ENCODE results near the gene PIAS4. TPM values are rescaled to one million over a fixed set of nuclear protein-coding genes. Genes with fewer than 3 reads are reported as not detected.

PIAS4 gene
- total and polyA plus RNA-seq, 2 of the 13 experiments (the other 11 are each of a cell fraction or from before 2014, with no cell fraction given), result 9.0 to 20.1 TPM

DNA sequence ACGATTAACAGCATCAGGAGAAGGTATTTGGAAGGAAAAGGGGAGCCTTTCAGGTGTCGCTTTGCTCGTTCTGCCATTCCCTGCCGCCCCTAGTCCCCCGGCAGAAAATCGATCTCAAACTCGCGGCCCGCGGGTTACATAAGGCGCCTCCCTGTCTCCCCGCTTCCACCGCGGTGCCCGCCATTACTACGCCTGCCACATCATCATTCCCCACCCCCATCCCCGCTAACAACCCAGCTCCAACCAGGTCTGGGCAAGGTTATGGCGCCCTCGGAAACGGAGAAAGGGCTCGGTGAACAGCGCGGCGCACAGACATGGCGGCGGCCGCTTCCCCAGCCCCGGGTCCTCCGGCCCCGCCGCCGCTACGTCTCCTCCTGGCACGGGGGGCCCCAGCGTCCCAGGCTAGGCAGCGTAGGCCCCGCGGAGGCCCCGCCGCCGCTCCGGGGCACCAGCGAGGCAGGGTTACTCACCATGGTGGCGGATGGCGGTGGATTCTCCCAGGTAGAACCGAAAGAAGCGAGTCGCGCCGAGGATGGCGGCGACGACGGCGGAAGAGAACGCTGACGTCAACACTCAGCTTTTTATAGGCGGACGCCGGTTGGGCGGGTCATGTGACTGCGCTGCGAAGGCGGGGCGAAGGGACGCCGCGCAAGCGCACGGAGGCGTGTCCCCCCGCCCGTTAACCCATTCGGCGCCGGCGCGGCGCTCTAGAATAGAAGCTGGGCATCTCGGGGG lies 22.5 kb upstream of the PIAS4 start, which contains the start of gene EEF2 (continued):
- TF ChIP-seq GLI4 (CRISPR knock-in tag; IDR thresholded peaks at IDR 0.05; ENCODE audit: borderline replicate concordance), result peak; percentile 82; the same call in 1 of the 2 replicates
- no peak for TF ChIP-seq RFX3 (CRISPR knock-in tag; IDR thresholded peaks at IDR 0.05)
- peak; percentile 95 for TF ChIP-seq REL (CRISPR knock-in tag; conservative IDR thresholded peaks at IDR 0.05)
- peak; percentile 91 for TF ChIP-seq ATF7-NPFF (CRISPR knock-in tag; IDR thresholded peaks at IDR 0.05; ENCODE audit: low read depth)
- TF ChIP-seq CBX5 (CRISPR knock-in tag; IDR thresholded peaks at IDR 0.05; ENCODE audit: borderline replicate concordance), result no peak
- TF ChIP-seq ATF1 (CRISPR knock-in tag; IDR thresholded peaks at IDR 0.05), result peak; percentile 73; the same call in 1 of the 2 replicates
- TF ChIP-seq, protein P1, sequence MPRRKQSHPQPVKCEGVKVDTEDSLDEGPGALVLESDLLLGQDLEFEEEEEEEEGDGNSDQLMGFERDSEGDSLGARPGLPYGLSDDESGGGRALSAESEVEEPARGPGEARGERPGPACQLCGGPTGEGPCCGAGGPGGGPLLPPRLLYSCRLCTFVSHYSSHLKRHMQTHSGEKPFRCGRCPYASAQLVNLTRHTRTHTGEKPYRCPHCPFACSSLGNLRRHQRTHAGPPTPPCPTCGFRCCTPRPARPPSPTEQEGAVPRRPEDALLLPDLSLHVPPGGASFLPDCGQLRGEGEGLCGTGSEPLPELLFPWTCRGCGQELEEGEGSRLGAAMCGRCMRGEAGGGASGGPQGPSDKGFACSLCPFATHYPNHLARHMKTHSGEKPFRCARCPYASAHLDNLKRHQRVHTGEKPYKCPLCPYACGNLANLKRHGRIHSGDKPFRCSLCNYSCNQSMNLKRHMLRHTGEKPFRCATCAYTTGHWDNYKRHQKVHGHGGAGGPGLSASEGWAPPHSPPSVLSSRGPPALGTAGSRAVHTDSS (CRISPR knock-in tag; conservative IDR thresholded peaks at IDR 0.05), result 0 out of 2 replicates have a peak, but pooled peaks have one; percentile 64
- peak; percentile 40; the same call in 1 of the 2 replicates for TF ChIP-seq ZBTB21 (CRISPR knock-in tag; IDR thresholded peaks at IDR 0.05)
- peak; percentile 79 for TF ChIP-seq SKI (IDR thresholded peaks at IDR 0.05; ENCODE audit: partially characterized antibody)
- no peak for TF ChIP-seq SOX13 (IDR thresholded peaks at IDR 0.05)
- TF ChIP-seq SOX13 (CRISPR knock-in tag; conservative IDR thresholded peaks at IDR 0.05 in 1 of 2, IDR thresholded peaks at IDR 0.05 in 1 of 2), result peak in 1 of 2 experiments; percentile 88; a peak in 1 of 4 replicates
- 0 out of 2 replicates have a peak, but pooled peaks have one; percentile 29 for TF ChIP-seq ZNF24 (IDR thresholded peaks at IDR 0.05)
- TF ChIP-seq SP140L (CRISPR knock-in tag; IDR thresholded peaks at IDR 0.05; ENCODE audit: borderline replicate concordance), result no peak; the same call in 1 of the 2 replicates
- no peak for TF ChIP-seq CERS6 (CRISPR knock-in tag; IDR thresholded peaks at IDR 0.05)
- no peak for TF ChIP-seq RBAK (CRISPR knock-in tag; IDR thresholded peaks at IDR 0.05)
- peak; percentile 71; the same call in 1 of the 2 replicates for TF ChIP-seq SNAPC2 (CRISPR knock-in tag; IDR thresholded peaks at IDR 0.05)
- TF ChIP-seq XRCC5 (optimal IDR thresholded peaks at IDR 0.05; ENCODE audit: low read length), result peak; percentile 45
- TF ChIP-seq RFX5 (IDR thresholded peaks at IDR 0.05; ENCODE audit: low read depth, low read length), result peak; percentile 70
- TF ChIP-seq, protein P2, sequence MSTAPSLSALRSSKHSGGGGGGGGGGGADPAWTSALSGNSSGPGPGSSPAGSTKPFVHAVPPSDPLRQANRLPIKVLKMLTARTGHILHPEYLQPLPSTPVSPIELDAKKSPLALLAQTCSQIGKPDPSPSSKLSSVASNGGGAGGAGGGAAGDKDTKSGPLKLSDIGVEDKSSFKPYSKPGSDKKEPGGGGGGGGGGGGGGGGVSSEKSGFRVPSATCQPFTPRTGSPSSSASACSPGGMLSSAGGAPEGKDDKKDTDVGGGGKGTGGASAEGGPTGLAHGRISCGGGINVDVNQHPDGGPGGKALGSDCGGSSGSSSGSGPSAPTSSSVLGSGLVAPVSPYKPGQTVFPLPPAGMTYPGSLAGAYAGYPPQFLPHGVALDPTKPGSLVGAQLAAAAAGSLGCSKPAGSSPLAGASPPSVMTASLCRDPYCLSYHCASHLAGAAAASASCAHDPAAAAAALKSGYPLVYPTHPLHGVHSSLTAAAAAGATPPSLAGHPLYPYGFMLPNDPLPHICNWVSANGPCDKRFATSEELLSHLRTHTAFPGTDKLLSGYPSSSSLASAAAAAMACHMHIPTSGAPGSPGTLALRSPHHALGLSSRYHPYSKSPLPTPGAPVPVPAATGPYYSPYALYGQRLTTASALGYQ (CRISPR knock-in tag; IDR thresholded peaks at IDR 0.05), result peak; percentile 49; the same call in 1 of the 2 replicates
- no peak for TF ChIP-seq U2AF2 (IDR thresholded peaks at IDR 0.05; ENCODE audit: low read depth, low read length)
- peak; percentile 49; the same call in 1 of the 2 replicates for TF ChIP-seq NR0B2 (CRISPR knock-in tag; IDR thresholded peaks at IDR 0.05)
- TF ChIP-seq ZNF382 (CRISPR knock-in tag; IDR thresholded peaks at IDR 0.05; ENCODE audit: borderline replicate concordance), result no peak
- TF ChIP-seq CEBPB (IDR thresholded peaks at IDR 0.05; ENCODE audit: borderline replicate concordance, low read depth, low read length), result no peak

Data from HepG2 (cell line).